ENCODE measurements around the gene SPDYE4.

GRCh38 chr17:8793649-8794048, 35.3 kb upstream of the SPDYE4 start:
- TF ChIP-seq CTCF (conservative IDR thresholded peaks at IDR 0.05; ENCODE audit: low read depth in 2 of 2) (no peak), POLR2AphosphoS5 (IDR thresholded peaks at IDR 0.05; ENCODE audit: low read depth) (no peak), EZH2 (IDR thresholded peaks at IDR 0.05; ENCODE audit: low read depth, unreplicated experiment) (no peak), EZH2phosphoT487 (IDR thresholded peaks at IDR 0.05; ENCODE audit: unreplicated experiment) (no peak), REST (IDR thresholded peaks at IDR 0.05; ENCODE audit: unreplicated experiment) (no peak), STAT1 (IDR thresholded peaks at IDR 0.05; ENCODE audit: unreplicated experiment) (no peak), ZNF462 (CRISPR knock-in tag; IDR thresholded peaks at IDR 0.05) (no peak), ETS1 (IDR thresholded peaks at IDR 0.05) (no peak), JUNB (IDR thresholded peaks at IDR 0.05; ENCODE audit: unreplicated experiment) (no peak), CREB1 (CRISPR knock-in tag; IDR thresholded peaks at IDR 0.05; ENCODE audit: low read depth) (no peak), NANOG (IDR thresholded peaks at IDR 0.05; ENCODE audit: borderline replicate concordance) (no peak)
